Cardiac ventricle fibroblast (primary cell): ENCODE measurements around the gene ARL8A. TPM values are rescaled to one million over a fixed set of nuclear protein-coding genes. Genes with fewer than 3 reads are reported as not detected.

ENCODE experiments used
- total RNA-seq: library from RNA; depleted of rRNA; stranded (reverse); fragments of >200 nt; gene quantifications from 2 replicates; pipeline ENCODE4 v1.2.3, GENCODE V29; 2015

The ARL8A gene
- 12.6 and 15.4 TPM in 2 replicates for total RNA-seq

DNA sequence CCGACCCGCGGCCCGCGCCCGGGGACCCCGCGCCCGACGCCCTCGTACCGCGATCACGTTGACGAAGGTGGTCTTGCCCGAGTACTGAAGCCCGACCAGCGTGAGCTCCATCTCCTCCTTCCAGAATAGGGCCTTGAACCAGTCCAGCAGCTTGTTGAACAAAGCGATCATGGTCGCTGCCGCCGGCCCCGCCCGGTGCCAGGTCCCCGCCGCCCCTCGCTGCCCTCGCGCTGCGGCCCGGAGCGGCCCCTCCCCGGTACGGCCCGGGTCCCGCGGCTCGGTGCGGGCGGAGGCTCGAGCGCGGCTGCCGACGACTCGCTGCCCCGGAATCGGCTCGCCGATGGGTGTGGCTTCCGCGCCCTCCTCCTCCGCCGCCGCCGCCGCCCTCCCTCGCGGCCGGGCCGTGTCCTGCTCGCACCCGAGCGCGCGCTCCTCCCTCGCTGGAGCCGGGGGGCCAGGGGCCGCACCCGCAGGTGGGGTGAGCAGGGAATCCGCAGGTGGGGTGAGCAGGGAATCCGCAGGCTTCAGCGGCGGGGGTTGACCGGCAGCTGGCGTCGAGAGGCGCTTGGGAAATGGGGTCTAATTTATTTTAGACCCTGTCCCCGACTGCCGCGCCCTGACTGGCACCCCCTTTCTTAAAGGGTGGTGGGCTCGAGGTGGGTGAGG lies at the start of gene ARL8A:
ARL8A (minus strand) TSS at position 336 of the 666 bp plus-strand sequence; CDS start at position 171, 165 bp downstream.

DNA sequence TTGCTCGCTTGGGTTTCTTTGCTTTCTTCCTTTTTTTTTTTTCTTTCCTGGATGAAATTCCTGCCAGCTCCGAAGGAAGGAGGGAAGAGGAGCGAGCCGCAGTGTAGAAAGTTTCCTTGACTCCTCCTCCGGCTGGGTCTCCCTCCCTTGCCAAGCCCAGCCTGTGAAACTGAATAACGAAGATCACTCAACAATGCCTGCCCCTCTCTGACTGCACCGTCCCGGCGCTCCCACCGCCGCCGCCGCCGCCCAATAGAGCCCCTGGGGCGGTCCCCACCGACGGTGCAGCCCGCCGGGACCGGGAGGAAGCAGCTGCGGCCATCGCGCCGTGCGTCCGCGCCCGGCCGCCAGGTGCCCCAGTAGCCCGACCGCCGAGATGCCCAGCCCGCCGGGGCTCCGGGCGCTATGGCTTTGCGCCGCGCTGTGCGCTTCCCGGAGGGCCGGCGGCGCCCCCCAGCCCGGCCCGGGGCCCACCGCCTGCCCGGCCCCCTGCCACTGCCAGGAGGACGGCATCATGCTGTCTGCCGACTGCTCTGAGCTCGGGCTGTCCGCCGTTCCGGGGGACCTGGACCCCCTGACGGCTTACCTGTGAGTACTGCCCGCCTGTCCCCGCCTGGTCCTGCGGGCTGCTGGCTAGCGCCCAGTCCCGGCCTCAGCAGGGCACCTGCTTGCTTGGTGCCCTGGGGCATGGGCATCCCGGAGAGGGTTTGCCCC lies 49.2 kb upstream of the ARL8A start, which contains the start of gene LGR6:
LGR6 (plus strand) TSS at position 186 of the 714 bp plus-strand sequence; CDS start at position 377, 191 bp downstream.

DNA sequence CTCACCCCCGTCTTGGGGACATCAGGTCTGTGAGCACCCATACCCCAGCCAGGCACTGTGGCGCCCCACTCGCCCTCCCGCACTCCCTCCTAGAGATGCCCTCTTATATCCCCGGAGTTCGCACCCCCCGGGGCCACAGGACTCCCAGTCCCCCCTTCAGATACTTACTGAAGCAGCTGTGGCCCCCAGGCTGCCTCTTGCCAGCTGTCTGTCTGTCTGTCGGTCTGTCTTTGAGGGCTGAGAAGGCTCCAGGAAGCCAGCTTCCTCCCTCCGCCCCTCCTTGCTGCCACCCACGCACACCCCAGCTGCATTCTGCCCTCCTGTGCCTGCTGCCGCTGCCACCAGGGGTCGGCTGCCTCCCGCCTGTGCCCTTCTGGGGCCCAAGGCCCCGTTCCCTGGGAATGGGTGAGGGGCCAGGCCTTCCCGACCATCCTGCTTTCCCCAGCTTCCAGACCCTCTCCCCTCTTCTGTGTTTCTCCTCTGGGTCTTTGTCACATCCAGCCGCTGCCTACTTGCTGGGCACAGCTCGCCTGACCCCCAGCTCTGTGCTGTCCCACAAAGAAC lies 15.9 kb upstream of the ARL8A start, which contains the start of gene PTPN7:
PTPN7 (minus strand) TSS at position 226 of the 564 bp plus-strand sequence. CDS start 1,200 bp downstream, outside the sequence.

DNA sequence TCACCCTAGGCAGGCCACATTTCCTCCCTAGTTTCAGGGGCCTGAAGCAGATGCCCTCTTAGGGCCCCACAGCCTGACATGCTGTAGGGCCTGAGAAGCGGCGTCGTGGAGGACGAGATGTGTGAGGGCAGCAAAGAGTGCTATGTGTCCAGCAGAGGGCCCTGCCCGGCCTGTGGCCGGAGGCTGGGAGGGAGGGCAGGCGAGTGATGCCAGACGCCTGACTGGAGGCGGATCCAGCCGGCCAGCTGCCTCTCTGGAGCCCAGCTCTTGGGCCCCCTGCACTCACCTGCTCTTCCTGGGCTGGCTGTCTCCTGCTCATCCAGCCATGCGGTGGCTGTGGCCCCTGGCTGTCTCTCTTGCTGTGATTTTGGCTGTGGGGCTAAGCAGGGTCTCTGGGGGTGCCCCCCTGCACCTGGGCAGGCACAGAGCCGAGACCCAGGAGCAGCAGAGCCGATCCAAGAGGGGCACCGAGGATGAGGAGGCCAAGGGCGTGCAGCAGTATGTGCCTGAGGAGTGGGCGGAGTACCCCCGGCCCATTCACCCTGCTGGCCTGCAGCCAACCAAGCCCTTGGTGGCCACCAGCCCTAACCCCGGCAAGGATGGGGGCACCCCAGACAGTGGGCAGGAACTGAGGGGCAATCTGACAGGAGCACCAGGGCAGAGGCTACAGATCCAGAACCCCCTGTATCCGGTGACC lies 21.8 kb downstream of the ARL8A start, which contains the start of gene GPR37L1:
GPR37L1 (plus strand) TSS at position 279 of the 697 bp plus-strand sequence; CDS start at position 326, 47 bp downstream.

Other genes with a start within 250 kb of the ARL8A start
- gene LMOD1, start 198.2 kb downstream of the ARL8A start, total RNA-seq = 5.3 and 5.7 TPM in 2 replicates
- gene TIMM17A, start 189.2 kb downstream of the ARL8A start, total RNA-seq = 21.1 and 28.0 TPM in 2 replicates
- gene RNPEP, start 162.1 kb downstream of the ARL8A start, total RNA-seq = 62.3 and 64.2 TPM in 2 replicates
- not detected in 2 replicates for gene ELF3, start 134.2 kb downstream of the ARL8A start, total RNA-seq
- gene GPR37L1, start 21.8 kb downstream of the ARL8A start, total RNA-seq = not detected in 2 replicates
- gene PTPN7, start 15.9 kb upstream of the ARL8A start, total RNA-seq = not detected in 2 replicates
- not detected in 2 replicates for gene LGR6, start 49.1 kb upstream of the ARL8A start, total RNA-seq
- gene UBE2T, start 197.2 kb upstream of the ARL8A start, total RNA-seq = 5.4 and 5.5 TPM in 2 replicates
- gene PPP1R12B, start 204.0 kb upstream of the ARL8A start, total RNA-seq = 2.9 and 7.2 TPM in 2 replicates